Endothelial cell of umbilical vein (primary cell): ENCODE measurements around the gene PREP. TPM values are rescaled to one million over a fixed set of nuclear protein-coding genes. Genes with fewer than 3 reads are reported as not detected.

Experiments used
- BruUV-seq: library from RNA; stranded (reverse); fragments of 400-500 nt; replicated peaks from 2 replicates; lab custom pipeline; 2021; lab: Mats Ljungman, UMichigan
- CTCF ChIA-PET: fragments of 300-600, 350-600 bp; sonication (Branson Sonifier 250); formaldehyde crosslinking; loops from one replicate; lab custom pipeline; 2021; ENCODE audit warnings: antibody characterized with exemption, inconsistent platforms; lab: Charles Lee
- POLR2A ChIA-PET: fragments of 300-600, 350-600 bp; sonication (Branson Sonifier 250); formaldehyde crosslinking; loops from one replicate; lab custom pipeline; 2021; ENCODE audit warnings: antibody characterized with exemption, inconsistent platforms; lab: Charles Lee
- DNase-seq: peaks from one replicate; pipeline ENCODE4 v3.0.0-alpha.2; 2011; ENCODE audit warnings: low read depth, low spot score
- FAIRE-seq: peaks from 2 replicates; lab custom pipeline; 2011; peaks lifted over from hg19 to GRCh38; lab: Jason Lieb, UNC
- H2AFZ ChIP-seq: 2 replicates; pipeline ENCODE4 v1.6.0; 2012; ENCODE audit warnings: low read depth, low read length, control low read depth, inconsistent platforms
- H3K27ac ChIP-seq: 2 replicates; pipeline ENCODE4 v1.5.1; 2011; ENCODE audit warnings: low read depth, mild to moderate bottlenecking, control low read depth, low read length, moderate library complexity; ENCODE audit not compliant: insufficient read depth
- H3K27me3 ChIP-seq, 2 experiments: 2 replicates each; pipeline versions ENCODE4 v1.6.0 to v1.6.1; 2011; ENCODE audit warnings: low read length in 2 of 2, mixed read lengths in 1 of 2; ENCODE audit not compliant: control insufficient read depth in 2 of 2, insufficient read depth in 2 of 2
- H3K36me3 ChIP-seq, 2 experiments: 2 replicates in 1 of 2; 3 replicates in 1 of 2; pipeline ENCODE4 v1.5.1; 2011; ENCODE audit warnings: low read length in 2 of 2, mild to moderate bottlenecking in 1 of 2, moderate library complexity in 1 of 2; ENCODE audit not compliant: control insufficient read depth in 2 of 2, insufficient read depth in 2 of 2; ENCODE audit errors: extremely low read depth in 1 of 2
- H3K4me1 ChIP-seq: 3 replicates; pipeline ENCODE4 v1.5.1; 2011; ENCODE audit warnings: mild to moderate bottlenecking, low read length; ENCODE audit not compliant: control insufficient read depth, insufficient read depth; ENCODE audit errors: extremely low read depth
- H3K4me2 ChIP-seq: 2 replicates; pipeline ENCODE4 v1.6.1; 2011; ENCODE audit warnings: low read length, control low read depth, mixed read lengths; ENCODE audit not compliant: insufficient read depth
- H3K4me3 ChIP-seq, 3 experiments: fragments of 200-600 bp in 1 of 3; sonication (generic), shearing (Covaris generic) in 1 of 3; replicated peaks in 1 of 3; 2 replicates each; pipeline ENCODE4 v1.5.1; 2011 to 2016; ENCODE audit warnings: control low read depth in 3 of 3, low read length in 3 of 3, mild to moderate bottlenecking in 2 of 3, inconsistent platforms in 1 of 3, low read depth in 1 of 3, moderate library complexity in 1 of 3; ENCODE audit not compliant: insufficient read depth in 1 of 3
- H3K79me2 ChIP-seq: 2 replicates; pipeline ENCODE4 v1.6.0; 2012; ENCODE audit warnings: low read length, inconsistent platforms; ENCODE audit not compliant: control insufficient read depth, insufficient read depth
- H3K9ac ChIP-seq: replicated peaks from 2 replicates; pipeline ENCODE3; 2011; ENCODE audit warnings: low read length, control low read depth; ENCODE audit not compliant: insufficient read depth; ENCODE audit errors: extremely low read depth
- H3K9me1 ChIP-seq: replicated peaks from 3 replicates; pipeline ENCODE4 v1.6.0; 2011; ENCODE audit warnings: mild to moderate bottlenecking, low read length; ENCODE audit not compliant: control insufficient read depth, insufficient read depth; ENCODE audit errors: extremely low read depth
- H3K9me3 ChIP-seq: replicated peaks from 2 replicates; pipeline ENCODE4 v1.5.1; 2012; ENCODE audit warnings: low read length, inconsistent platforms; ENCODE audit not compliant: control insufficient read depth, insufficient read depth
- H4K20me1 ChIP-seq: replicated peaks from 2 replicates; pipeline ENCODE3; 2011; ENCODE audit warnings: mild to moderate bottlenecking, low read length; ENCODE audit not compliant: control insufficient read depth, insufficient read depth; ENCODE audit errors: extremely low read depth
- CTCF ChIP-seq, 2 donors: IDR thresholded peaks; 1 replicate in 1 of 2; 2 replicates in 1 of 2; pipeline ENCODE4 v1.5.1; 2011; ENCODE audit warnings: low read length in 2 of 2, mild to moderate bottlenecking in 2 of 2, moderate library complexity in 2 of 2, control low read depth in 1 of 2, inconsistent platforms in 1 of 2, low read depth in 1 of 2; ENCODE audit not compliant: insufficient read depth in 1 of 2; ENCODE audit errors: extremely low read depth in 1 of 2
- EZH2 ChIP-seq: IDR thresholded peaks from 2 replicates; pipeline ENCODE4 v1.6.1; 2012; ENCODE audit warnings: borderline replicate concordance, low read depth, mild to moderate bottlenecking, moderate library complexity, low read length, inconsistent platforms; ENCODE audit not compliant: severe bottlenecking
- FOS ChIP-seq: IDR thresholded peaks from 2 replicates; pipeline ENCODE4 v1.6.1; 2011; ENCODE audit warnings: mild to moderate bottlenecking, low read length, moderate library complexity, borderline replicate concordance; ENCODE audit not compliant: insufficient read depth
- GATA2 ChIP-seq: IDR thresholded peaks from 2 replicates; pipeline ENCODE4 v1.7.0; 2011; ENCODE audit warnings: low read depth, mild to moderate bottlenecking, moderate library complexity, mixed read lengths, low read length; ENCODE audit not compliant: insufficient read length, insufficient read depth
- JUN ChIP-seq: IDR thresholded peaks from 2 replicates; pipeline ENCODE4 v1.6.1; 2011; ENCODE audit warnings: borderline replicate concordance, low read depth; ENCODE audit not compliant: insufficient read length, insufficient read depth
- MAX ChIP-seq: IDR thresholded peaks from 2 replicates; pipeline ENCODE4 v1.6.1; 2011; ENCODE audit not compliant: insufficient read depth, insufficient read length
- MYC ChIP-seq: IDR thresholded peaks from one replicate; pipeline ENCODE4 v1.6.1; 2011; ENCODE audit warnings: mild to moderate bottlenecking, low read depth, low read length
- POLR2A ChIP-seq: IDR thresholded peaks from 2 replicates; pipeline ENCODE4 v1.6.1; 2012; ENCODE audit warnings: low read depth, mild to moderate bottlenecking, control low read depth, low read length
- POLR2AphosphoS5 ChIP-seq: IDR thresholded peaks from 2 replicates; pipeline ENCODE4 v1.6.1; 2012; ENCODE audit warnings: low read depth, mild to moderate bottlenecking, control low read depth, low read length, moderate library complexity; ENCODE audit not compliant: insufficient read depth
- dilution Hi-C: fragments of 300-500 bp; cut with MboI; formaldehyde crosslinking; loops from one replicate; pipeline ENCODE4 v1.15.0; 2019; ENCODE audit warnings: low sequenced_read_pairs; ENCODE audit not compliant: extremely low pct_ligation_motif_present
- intact Hi-C: fragments of 100-400 bp; cut with micrococcal nuclease; formaldehyde crosslinking; loops from one replicate; pipeline ENCODE4 v1.10.0; 2022
- polyA plus RNA-seq, 4 experiments: library from polyadenylated mRNA; depleted of rRNA in 3 of 4; stranded (reverse) in 3 of 4; unstranded in 1 of 4; fragments of >200 nt; gene quantifications; 2 replicates each; pipeline versions ENCODE4 v1.2.1 to v1.2.3, GENCODE V29; 2011 to 2012; ENCODE audit warnings: missing spikeins in 1 of 4
- total RNA-seq: library from RNA; stranded (reverse); gene quantifications from 2 replicates; pipeline ENCODE4 v1.2.3, GENCODE V29; 2021

PREP gene
- total and polyA plus RNA-seq, 2 donors (not counting 3 experiments of a cell fraction or from before 2014, with no cell fraction given): 17.2 to 37.7 TPM

GRCh38 chr6:105370351-105370750 lies 32.5 kb downstream of the PREP start:
- intact Hi-C loops (no loop called here), dilution Hi-C loops (no loop called here)
- no peak overlapping the region for H3K4me3 ChIP-seq
- no peaks in the 10 kb centered on the region for H3K9me1 ChIP-seq
- peaks cover 5 to 10% of the 10 kb centered on the region in 2 experiments for H3K36me3 ChIP-seq
- no peaks in the 10 kb centered on the region for H4K20me1 ChIP-seq
- DNase-seq (no peak), FAIRE-seq (no peak)
- H3K79me2 ChIP-seq: no peaks in the 10 kb centered on the region
- ChIA-PET CTCF (no interaction called here), POLR2A (no interaction called here)
- peaks cover 6% of the 10 kb centered on the region for H3K4me1 ChIP-seq
- H3K27ac ChIP-seq: no peak overlapping the region
- H3K4me2 ChIP-seq: no peak overlapping the region
- TF ChIP-seq EZH2: no peak
- no peak for TF ChIP-seq POLR2AphosphoS5
- TF ChIP-seq JUN: no peak
- no peak for TF ChIP-seq POLR2A
- no peak for TF ChIP-seq MAX
- TF ChIP-seq MYC: no peak
- TF ChIP-seq CTCF (IDR thresholded peaks at IDR 0.05; ENCODE audit: extremely low read depth in 1 of 2, insufficient read depth in 1 of 2, low read depth in 1 of 2, low read length in 2 of 2): no peak
- TF ChIP-seq FOS: no peak
- TF ChIP-seq GATA2: no peak
- no peak overlapping the region for H2AFZ ChIP-seq
- no peak overlapping the region for H3K9ac ChIP-seq
- no TSS peak for BruUV-seq
- H3K27me3 ChIP-seq: no peaks in the 10 kb centered on the region
- H3K9me3 ChIP-seq: no peaks in the 10 kb centered on the region
